Vagina (tissue), 2 donors: ENCODE data around the gene TMEM132C. TPM values are rescaled to one million over a fixed set of nuclear protein-coding genes. Genes with fewer than 3 reads are reported as not detected.

ENCODE experiments used
- DNase-seq, 2 donors: peaks; one replicate each; pipeline ENCODE4 v3.0.0-alpha.2; 2017; ENCODE audit errors: extremely low spot score in 2 of 2
- H3K27ac ChIP-seq: fragments of 200-600 bp; sonication (generic); one replicate; pipeline ENCODE4 v1.5.1; 2019
- H3K27me3 ChIP-seq: fragments of 200-600 bp; sonication (generic); one replicate; pipeline ENCODE4 v1.5.1; 2019
- H3K36me3 ChIP-seq, 2 donors: fragments of 200-600 bp; sonication (generic); one replicate each; pipeline ENCODE4 v1.5.1; 2017 to 2019
- H3K4me1 ChIP-seq: fragments of 200-600 bp; sonication (generic); one replicate; pipeline ENCODE4 v1.5.1; 2019
- H3K4me3 ChIP-seq, 2 donors: fragments of 200-600 bp; sonication (generic); 1 replicate in 1 of 2; 2 replicates in 1 of 2; pipeline ENCODE4 v1.5.1; 2016 to 2019
- H3K9me3 ChIP-seq: fragments of 200-600 bp; sonication (generic); one replicate; pipeline ENCODE4 v1.5.1; 2019
- POLR2A ChIP-seq, 2 donors: fragments of 450-650 bp; IDR thresholded peaks; one replicate each; pipeline ENCODE4 v1.6.1; 2017; ENCODE audit warnings: antibody characterized with exemption in 2 of 2, mild to moderate bottlenecking in 2 of 2, moderate library complexity in 2 of 2
- POLR2AphosphoS5 ChIP-seq, 2 donors: sonication (generic); formaldehyde crosslinking; IDR thresholded peaks; one replicate each; pipeline ENCODE4 v1.9.0; 2017; ENCODE audit warnings: antibody characterized with exemption in 2 of 2, mild to moderate bottlenecking in 2 of 2, low read depth in 1 of 2; ENCODE audit not compliant: insufficient read depth in 1 of 2
- intact Hi-C: fragments of 100-400 bp; cut with DNase I; formaldehyde crosslinking; loops from one replicate; pipeline ENCODE4 v1.15.1; 2023
- total RNA-seq: library from RNA; depleted of rRNA; stranded (reverse); fragments of >200 nt; gene quantifications from one replicate; pipeline ENCODE4 v1.2.3, GENCODE V29; 2016
- TF ChIP-seq, protein P1 (sequence below), 3 experiments: fragments of 450-650 bp in 2 of 3; fragments of 200-600 bp in 1 of 3; sonication (generic) in 1 of 3; IDR thresholded peaks; one replicate each; pipeline ENCODE4 v1.5.1; 2017 to 2019; ENCODE audit warnings: antibody characterized with exemption in 3 of 3, mild to moderate bottlenecking in 2 of 3, moderate library complexity in 2 of 3

Gene TMEM132C
- total RNA-seq, 1 donor from 2014 or later, result 20.6 TPM

DNA sequence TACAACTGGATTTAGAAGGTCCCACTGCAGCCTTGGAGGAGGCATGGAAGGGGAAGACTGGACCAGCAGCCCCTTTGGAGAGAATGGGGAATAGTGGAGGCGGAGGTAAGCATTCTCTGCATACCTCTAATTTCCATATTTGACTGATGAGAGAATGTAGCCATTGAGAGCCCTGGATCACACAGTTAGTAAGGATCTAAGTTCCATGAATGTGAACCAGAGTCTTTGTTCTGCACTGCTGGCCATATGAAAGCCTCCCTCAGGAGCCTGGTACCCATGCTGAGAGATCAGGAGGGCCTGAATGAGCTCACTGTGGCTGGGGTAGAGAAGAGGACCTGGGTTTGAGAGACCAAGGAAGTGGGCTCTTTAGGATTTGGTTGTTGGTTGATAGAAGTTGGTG is 192.1 kb downstream of the TMEM132C start:
- intact Hi-C loops, result no loop called here
- no peak for TF ChIP-seq POLR2AphosphoS5 (IDR thresholded peaks at IDR 0.05; ENCODE audit: insufficient read depth in 1 of 2, low read depth in 1 of 2)
- TF ChIP-seq, protein P1, sequence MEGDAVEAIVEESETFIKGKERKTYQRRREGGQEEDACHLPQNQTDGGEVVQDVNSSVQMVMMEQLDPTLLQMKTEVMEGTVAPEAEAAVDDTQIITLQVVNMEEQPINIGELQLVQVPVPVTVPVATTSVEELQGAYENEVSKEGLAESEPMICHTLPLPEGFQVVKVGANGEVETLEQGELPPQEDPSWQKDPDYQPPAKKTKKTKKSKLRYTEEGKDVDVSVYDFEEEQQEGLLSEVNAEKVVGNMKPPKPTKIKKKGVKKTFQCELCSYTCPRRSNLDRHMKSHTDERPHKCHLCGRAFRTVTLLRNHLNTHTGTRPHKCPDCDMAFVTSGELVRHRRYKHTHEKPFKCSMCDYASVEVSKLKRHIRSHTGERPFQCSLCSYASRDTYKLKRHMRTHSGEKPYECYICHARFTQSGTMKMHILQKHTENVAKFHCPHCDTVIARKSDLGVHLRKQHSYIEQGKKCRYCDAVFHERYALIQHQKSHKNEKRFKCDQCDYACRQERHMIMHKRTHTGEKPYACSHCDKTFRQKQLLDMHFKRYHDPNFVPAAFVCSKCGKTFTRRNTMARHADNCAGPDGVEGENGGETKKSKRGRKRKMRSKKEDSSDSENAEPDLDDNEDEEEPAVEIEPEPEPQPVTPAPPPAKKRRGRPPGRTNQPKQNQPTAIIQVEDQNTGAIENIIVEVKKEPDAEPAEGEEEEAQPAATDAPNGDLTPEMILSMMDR (IDR thresholded peaks at IDR 0.05), result no peak
- Histone ChIP-seq H3K36me3 (no peaks in the 10 kb centered on the region), H3K4me1 (no peaks in the 10 kb centered on the region), H3K27me3 (no peaks in the 10 kb centered on the region), H3K4me3 (no peak overlapping the region), H3K27ac (no peak overlapping the region), H3K9me3 (no peaks in the 10 kb centered on the region)
- DNase-seq, result no peak

DNA sequence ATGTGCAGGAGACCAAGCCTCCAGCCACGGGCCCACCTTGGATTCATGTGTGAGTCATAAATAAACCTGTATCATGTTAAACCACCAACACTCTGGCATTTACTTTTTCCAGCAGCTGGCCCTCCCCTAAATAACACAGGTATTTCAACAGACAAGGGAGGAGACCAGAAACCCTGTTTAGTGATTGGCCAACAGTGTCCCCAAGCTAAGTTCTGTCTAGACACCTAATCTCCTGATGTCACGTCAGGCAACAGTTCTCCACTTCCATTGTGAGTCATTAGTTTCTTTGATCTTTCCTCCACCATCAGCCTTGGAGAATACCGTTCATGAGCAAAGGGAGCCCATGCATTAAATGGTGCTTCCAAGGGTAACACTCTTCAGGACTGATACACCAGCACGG is 196.9 kb downstream of the TMEM132C start:
- Histone ChIP-seq H3K27me3 (no peaks in the 10 kb centered on the region), H3K27ac (no peak overlapping the region), H3K4me3 (no peak overlapping the region), H3K36me3 (no peaks in the 10 kb centered on the region), H3K4me1 (no peaks in the 10 kb centered on the region), H3K9me3 (no peaks in the 10 kb centered on the region)
- DNase-seq, result no peak
- intact Hi-C loops, result no loop called here
- TF ChIP-seq POLR2A (IDR thresholded peaks at IDR 0.05) (no peak), POLR2AphosphoS5 (IDR thresholded peaks at IDR 0.05; ENCODE audit: insufficient read depth in 1 of 2, low read depth in 1 of 2) (no peak)
- TF ChIP-seq, protein P1 (IDR thresholded peaks at IDR 0.05), result no peak

DNA sequence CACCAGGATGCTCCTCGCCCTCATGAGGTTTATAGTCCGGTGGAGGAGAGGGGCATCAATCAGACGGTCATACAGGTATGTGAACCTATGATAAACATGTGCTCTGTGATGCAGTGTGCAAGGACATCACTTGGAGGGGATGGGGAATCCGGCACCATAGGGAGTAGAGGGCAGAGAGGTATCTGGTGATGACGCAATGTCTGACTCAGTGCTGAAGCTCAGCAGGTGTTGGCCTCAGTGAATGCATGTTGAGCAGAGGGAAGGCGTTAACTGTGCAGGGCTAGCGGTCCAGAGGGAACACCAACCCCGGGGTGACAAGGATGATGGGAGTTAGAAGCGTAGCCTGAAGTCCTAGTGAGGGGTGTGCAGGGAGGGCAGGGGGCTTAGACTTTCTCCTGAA is 200.9 kb downstream of the TMEM132C start:
- no peak overlapping the region for H3K27ac ChIP-seq
- DNase-seq, result no peak
- no peaks in the 10 kb centered on the region for H3K27me3 ChIP-seq
- H3K9me3 ChIP-seq, result no peaks in the 10 kb centered on the region
- intact Hi-C loops, result no loop called here
- TF ChIP-seq POLR2AphosphoS5 (IDR thresholded peaks at IDR 0.05; ENCODE audit: insufficient read depth in 1 of 2, low read depth in 1 of 2) (no peak), POLR2A (IDR thresholded peaks at IDR 0.05) (no peak)
- TF ChIP-seq, protein P1 (IDR thresholded peaks at IDR 0.05), result no peak
- H3K36me3 ChIP-seq, result no peaks in the 10 kb centered on the region
- H3K4me3 ChIP-seq, result no peak overlapping the region
- H3K4me1 ChIP-seq, result no peaks in the 10 kb centered on the region

DNA sequence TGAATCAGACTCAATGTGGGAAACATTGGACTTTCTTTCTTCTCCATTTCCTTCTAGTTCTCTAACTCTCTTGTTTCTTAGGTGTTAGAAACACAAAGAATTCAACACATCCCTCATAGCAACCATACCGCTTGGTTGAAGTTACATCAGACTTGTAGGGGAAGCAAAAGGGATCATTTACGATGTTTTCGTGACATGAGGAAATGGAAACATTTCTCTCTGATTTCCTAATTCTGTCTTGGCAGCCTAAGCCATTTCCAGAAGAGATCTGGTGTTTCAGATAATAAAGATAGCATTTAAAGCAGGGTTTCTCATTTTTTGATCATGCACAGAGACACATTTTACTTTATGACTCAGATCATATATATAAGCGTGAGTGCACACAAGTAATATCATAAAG is 202.0 kb downstream of the TMEM132C start:
- no peak for TF ChIP-seq POLR2A (IDR thresholded peaks at IDR 0.05)
- TF ChIP-seq, protein P1 (IDR thresholded peaks at IDR 0.05), result no peak
- no peak for TF ChIP-seq POLR2AphosphoS5 (IDR thresholded peaks at IDR 0.05; ENCODE audit: insufficient read depth in 1 of 2, low read depth in 1 of 2)
- no peaks in the 10 kb centered on the region for H3K4me1 ChIP-seq
- intact Hi-C loops, result no loop called here
- no peaks in the 10 kb centered on the region for H3K36me3 ChIP-seq
- H3K27ac ChIP-seq, result no peak overlapping the region
- H3K9me3 ChIP-seq, result no peaks in the 10 kb centered on the region
- H3K4me3 ChIP-seq, result no peak overlapping the region
- H3K27me3 ChIP-seq, result no peaks in the 10 kb centered on the region
- no peak for DNase-seq

DNA sequence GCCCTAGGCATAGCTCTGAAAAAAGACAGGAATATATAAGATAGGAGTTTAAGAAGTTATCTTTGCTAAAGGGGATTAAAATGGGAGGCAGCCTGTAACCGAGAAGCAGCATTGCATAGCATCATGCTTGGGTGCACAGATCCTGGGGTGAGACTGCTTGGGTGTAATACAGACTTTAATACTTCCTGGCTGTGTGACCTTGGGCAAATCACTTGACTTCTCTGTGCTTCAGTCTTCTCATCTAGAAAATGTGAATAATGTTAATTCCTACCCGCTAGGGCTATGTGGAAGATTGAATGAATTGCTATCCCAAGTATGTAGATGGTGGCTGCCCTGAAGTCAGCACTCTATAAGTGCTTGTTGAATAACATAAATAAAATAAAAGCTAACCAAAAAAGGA is 204.5 kb downstream of the TMEM132C start:
- no peak for DNase-seq
- TF ChIP-seq POLR2A (IDR thresholded peaks at IDR 0.05), result no peak
- TF ChIP-seq, protein P1 (IDR thresholded peaks at IDR 0.05), result no peak
- no peak for TF ChIP-seq POLR2AphosphoS5 (IDR thresholded peaks at IDR 0.05; ENCODE audit: insufficient read depth in 1 of 2, low read depth in 1 of 2)
- no peaks in the 10 kb centered on the region for H3K36me3 ChIP-seq
- H3K4me1 ChIP-seq, result no peaks in the 10 kb centered on the region
- H3K27ac ChIP-seq, result no peak overlapping the region
- H3K27me3 ChIP-seq, result no peaks in the 10 kb centered on the region
- H3K4me3 ChIP-seq, result no peak overlapping the region
- intact Hi-C loops, result no loop called here
- H3K9me3 ChIP-seq, result no peaks in the 10 kb centered on the region
